GM12865 (cell line): ENCODE results near the gene PHRF1.

Source experiments
- DNase-seq: peaks from one replicate; pipeline ENCODE4 v3.0.0; 2010; ENCODE audit warnings: low read depth
- H3K4me3 ChIP-seq: 2 replicates; pipeline ENCODE4 v1.5.1; 2011; ENCODE audit warnings: mild to moderate bottlenecking, low read depth, low read length, control low read depth
- TF ChIP-seq, protein P1 (sequence below): IDR thresholded peaks from 2 replicates; pipeline ENCODE4 v1.5.1; 2011; ENCODE audit warnings: low read length, control low read depth, low read depth, inconsistent platforms; ENCODE audit not compliant: insufficient read depth; ENCODE audit errors: missing control alignments

Gene PHRF1

DNA sequence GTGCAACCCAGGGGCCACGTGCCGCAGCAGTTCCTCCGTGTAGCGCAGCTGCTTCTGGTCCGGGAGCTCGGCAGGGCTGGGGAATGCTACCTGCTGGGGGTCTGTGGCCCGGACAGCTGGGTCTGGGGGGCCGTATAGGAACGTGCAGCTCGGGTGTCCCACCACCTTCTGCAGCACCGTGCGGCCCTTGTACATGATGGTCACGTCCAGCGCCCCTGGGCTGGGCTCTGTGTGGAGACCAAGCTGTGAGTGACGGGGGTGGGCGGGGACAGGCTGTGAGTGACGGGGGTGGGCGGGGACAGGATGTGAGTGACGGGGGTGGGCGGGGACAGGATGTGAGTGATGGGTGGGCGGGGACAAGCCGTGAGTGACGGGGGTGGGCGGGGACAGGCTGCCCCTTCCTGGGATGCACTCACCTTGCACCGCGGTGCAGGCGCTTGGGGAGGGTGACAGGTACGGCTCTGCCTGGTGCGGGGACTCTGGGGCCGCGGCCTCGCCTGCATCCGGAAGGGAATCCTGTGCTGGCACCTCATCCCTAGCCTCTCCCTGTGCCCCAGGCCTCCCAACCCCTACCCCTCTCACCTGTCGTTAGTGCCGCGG lies 37.2 kb downstream of the PHRF1 start:
- peak; percentile 69 for DNase-seq
- H3K4me3 ChIP-seq, result peak overlapping the region; percentile 69; the same call in 1 of the 2 replicates
- TF ChIP-seq, protein P1, sequence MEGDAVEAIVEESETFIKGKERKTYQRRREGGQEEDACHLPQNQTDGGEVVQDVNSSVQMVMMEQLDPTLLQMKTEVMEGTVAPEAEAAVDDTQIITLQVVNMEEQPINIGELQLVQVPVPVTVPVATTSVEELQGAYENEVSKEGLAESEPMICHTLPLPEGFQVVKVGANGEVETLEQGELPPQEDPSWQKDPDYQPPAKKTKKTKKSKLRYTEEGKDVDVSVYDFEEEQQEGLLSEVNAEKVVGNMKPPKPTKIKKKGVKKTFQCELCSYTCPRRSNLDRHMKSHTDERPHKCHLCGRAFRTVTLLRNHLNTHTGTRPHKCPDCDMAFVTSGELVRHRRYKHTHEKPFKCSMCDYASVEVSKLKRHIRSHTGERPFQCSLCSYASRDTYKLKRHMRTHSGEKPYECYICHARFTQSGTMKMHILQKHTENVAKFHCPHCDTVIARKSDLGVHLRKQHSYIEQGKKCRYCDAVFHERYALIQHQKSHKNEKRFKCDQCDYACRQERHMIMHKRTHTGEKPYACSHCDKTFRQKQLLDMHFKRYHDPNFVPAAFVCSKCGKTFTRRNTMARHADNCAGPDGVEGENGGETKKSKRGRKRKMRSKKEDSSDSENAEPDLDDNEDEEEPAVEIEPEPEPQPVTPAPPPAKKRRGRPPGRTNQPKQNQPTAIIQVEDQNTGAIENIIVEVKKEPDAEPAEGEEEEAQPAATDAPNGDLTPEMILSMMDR, result no peak

- TF ChIP-seq, protein P1, result no peak
- no peak for DNase-seq
Measured at GRCh38 chr11:614021-614622, 37.9 kb downstream of the PHRF1 start.

DNA sequence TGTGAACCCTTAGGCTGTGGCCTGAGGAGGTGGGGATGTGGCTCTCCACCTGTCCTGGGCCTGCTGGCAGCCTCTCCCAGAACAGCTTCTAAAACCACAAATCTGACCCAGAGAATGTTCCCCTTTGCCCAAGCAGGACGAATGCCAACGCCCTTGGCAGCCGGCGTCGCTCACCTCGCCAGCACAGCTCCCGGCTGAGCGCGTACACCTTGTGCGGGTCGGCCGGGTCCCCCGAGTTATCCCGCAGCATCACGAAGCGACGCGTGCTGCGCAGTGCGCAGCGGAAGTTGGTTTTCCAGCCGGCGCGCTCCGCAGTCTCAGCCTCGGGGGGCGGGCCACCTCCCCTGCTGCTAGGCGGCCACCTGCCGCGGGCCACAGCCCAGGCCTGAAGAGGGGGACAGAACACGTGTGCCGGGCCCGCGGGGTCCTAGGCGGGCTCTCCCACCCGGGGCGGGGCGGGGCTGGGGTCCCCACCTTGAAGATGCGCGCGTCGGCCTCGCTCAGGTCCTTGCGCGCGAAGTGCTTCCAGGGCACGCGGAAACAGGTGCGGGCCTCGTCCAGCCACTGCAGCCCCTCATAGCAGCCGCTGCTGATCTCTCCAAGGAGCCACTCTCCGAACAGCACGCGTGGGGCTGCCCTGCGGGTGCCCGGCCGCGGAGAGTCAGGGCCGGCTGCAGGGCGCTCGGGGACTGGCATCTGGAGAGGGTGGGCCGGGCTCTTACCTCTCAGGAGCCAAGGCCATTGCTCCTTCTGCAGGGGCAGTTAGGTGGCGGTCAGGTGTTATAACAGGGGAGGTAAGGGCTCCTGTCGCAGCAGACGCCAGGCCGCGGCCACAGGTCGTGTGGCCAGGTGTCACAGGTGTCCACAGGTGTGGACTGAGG lies 38.6 kb downstream of the PHRF1 start:
- TF ChIP-seq, protein P1, result no peak
- no peak for DNase-seq
- H3K4me3 ChIP-seq, result peak overlapping the region; percentile 69

More at GRCh38 chr11:614021-614622, 37.9 kb downstream of the PHRF1 start:
- peak overlapping the region; percentile 69 for H3K4me3 ChIP-seq

GRCh38 chr11:615504-616319 lies 39.4 kb downstream of the PHRF1 start, which contains the start of gene IRF7:
IRF7 (minus strand) TSS chr11:615950; CDS start chr11:615364, 586 bp downstream.
- DNase-seq, result peak; percentile 98
- TF ChIP-seq, protein P1, result no peak
- H3K4me3 ChIP-seq, result peak within 1 kb of the TSS; percentile 69

GRCh38 chr11:616320-617198 lies 40.3 kb downstream of the PHRF1 start:
- TF ChIP-seq, protein P1, result no peak
- H3K4me3 ChIP-seq, result peak overlapping the region; percentile 69
- DNase-seq, result no peak
